ENCODE results near the gene TIGD4.

DNA sequence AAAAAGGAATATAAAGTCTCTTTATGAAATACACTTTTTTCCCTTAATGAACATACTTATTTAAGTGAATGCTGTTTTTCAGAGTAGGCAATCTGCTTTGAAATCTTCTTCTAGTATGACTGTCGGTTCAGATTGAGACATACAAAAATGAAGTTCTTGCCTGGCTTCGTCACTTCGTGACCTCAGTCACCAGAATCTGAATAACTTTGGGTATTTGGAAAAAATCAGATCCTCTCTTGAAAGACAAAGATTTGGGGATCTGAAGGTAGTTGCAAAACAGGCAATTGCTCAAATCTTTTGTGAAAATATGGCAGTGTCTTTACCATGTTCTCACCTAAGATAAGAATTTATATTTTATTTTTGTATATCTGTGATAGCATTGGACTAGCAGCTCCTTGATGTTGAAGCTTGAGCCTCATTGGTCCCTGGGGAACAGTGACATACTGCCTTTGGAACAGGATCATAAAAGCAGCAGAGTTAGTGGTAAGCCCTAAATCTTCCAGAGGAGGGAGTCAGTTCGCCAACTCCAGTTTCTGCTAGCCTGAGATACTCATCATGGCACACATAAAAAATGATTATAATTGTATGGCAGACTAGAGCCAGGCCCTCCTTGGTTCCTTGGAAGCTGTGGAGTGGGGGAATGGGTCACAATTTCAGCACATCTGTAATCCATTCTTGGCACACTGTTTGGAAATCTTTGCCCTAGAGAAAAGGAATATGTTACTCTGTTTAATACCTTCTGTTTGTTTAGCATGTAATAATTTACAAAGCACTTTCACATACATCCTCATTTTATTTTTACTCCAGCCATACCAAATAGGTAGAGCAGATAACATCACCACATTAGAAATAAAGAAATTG is 5.2 kb upstream of the TIGD4 start:
- TF ChIP-seq CTCF (IDR thresholded peaks at IDR 0.05) = peak in 1 of 5 experiments; percentile 11
- no peak for TF ChIP-seq POLR2A (IDR thresholded peaks at IDR 0.05)
- no peak for TF ChIP-seq EP300 (IDR thresholded peaks at IDR 0.05; ENCODE audit: low read depth)
- TF ChIP-seq POLR2AphosphoS5 (IDR thresholded peaks at IDR 0.05) = no peak
